K562 (cell line): ENCODE data around the gene CHPF. TPM values are rescaled to one million over a fixed set of nuclear protein-coding genes. Genes with fewer than 3 reads are reported as not detected.

Experiments used
- GABPA ChIP-seq: fragments of 200-800 bp; sonication (Bioruptor generic); conservative IDR thresholded peaks from 2 replicates; pipeline ENCODE4 v1.6.1; 2016; ENCODE audit warnings: low read depth, missing genetic modification characterization, missing compliant biosample characterization
- HDAC2 ChIP-seq: fragments of 450-650 bp; IDR thresholded peaks from 2 replicates; pipeline ENCODE4 v1.6.1; 2016; ENCODE audit warnings: mild to moderate bottlenecking
- MAFF ChIP-seq: IDR thresholded peaks from 2 replicates; pipeline ENCODE4 v1.6.1; 2012; ENCODE audit warnings: low read length, improper control_type of control experiment
- MAFK ChIP-seq: IDR thresholded peaks from 2 replicates; pipeline ENCODE4 v1.6.1; 2011; ENCODE audit warnings: low read length, improper control_type of control experiment
- MBD2 ChIP-seq: sonication (generic); IDR thresholded peaks from 2 replicates; pipeline ENCODE4 v1.6.1; 2016; ENCODE audit warnings: low read depth, borderline replicate concordance
- NCOA6 ChIP-seq: fragments of 450-650 bp; IDR thresholded peaks from 2 replicates; pipeline ENCODE4 v1.6.1; 2017; ENCODE audit warnings: mild to moderate bottlenecking
- NONO ChIP-seq, 2 experiments: fragments of 200-400 bp in 1 of 2; fragments of 450-650 bp in 1 of 2; formaldehyde crosslinking in 1 of 2; IDR thresholded peaks; 2 replicates each; pipeline ENCODE4 v1.6.1; 2017; ENCODE audit warnings: low read depth in 2 of 2, mild to moderate bottlenecking in 2 of 2, moderate library complexity in 2 of 2, low read length in 1 of 2
- OTX1 ChIP-seq: fragments of 450-650 bp; formaldehyde crosslinking; IDR thresholded peaks from 2 replicates; pipeline ENCODE4 v1.4.0; 2022; ENCODE audit warnings: mild to moderate bottlenecking
- PHB ChIP-seq: fragments of 250-450 bp; sonication (Bioruptor Pico); IDR thresholded peaks from 2 replicates; pipeline ENCODE4 v1.5.0; 2021
- POLR2G ChIP-seq: fragments of 200-400 bp; formaldehyde crosslinking; IDR thresholded peaks from 2 replicates; pipeline ENCODE4 v1.6.1; 2017; ENCODE audit warnings: low read depth, mild to moderate bottlenecking, antibody characterized with exemption, low read length, moderate library complexity
- POLR2H ChIP-seq: IDR thresholded peaks from 2 replicates; pipeline ENCODE4 v1.6.1; 2016; ENCODE audit warnings: missing genetic modification characterization, low read depth, mild to moderate bottlenecking, control low read depth, missing compliant biosample characterization, moderate library complexity
- POU5F1 ChIP-seq: fragments of 150-350 bp; IDR thresholded peaks from 2 replicates; pipeline ENCODE4 v1.6.1; 2014; ENCODE audit warnings: borderline replicate concordance, low read length, low read depth, mild to moderate bottlenecking; ENCODE audit not compliant: partially characterized antibody
- PPARD ChIP-seq: fragments of 250-450 bp; sonication (Bioruptor Pico); IDR thresholded peaks from 2 replicates; pipeline ENCODE4 v1.8.0; 2022; ENCODE audit warnings: inconsistent platforms, mild to moderate bottlenecking, moderate library complexity
- SP2 ChIP-seq: IDR thresholded peaks from 2 replicates; pipeline ENCODE4 v1.6.1; 2011; ENCODE audit warnings: mild to moderate bottlenecking, low read depth, low read length, moderate library complexity; ENCODE audit not compliant: poor library complexity, severe bottlenecking; ENCODE audit errors: extremely low read depth
- SRSF1 ChIP-seq: fragments of 200-400 bp; formaldehyde crosslinking; IDR thresholded peaks from 2 replicates; pipeline ENCODE4 v1.6.1; 2017; ENCODE audit warnings: mild to moderate bottlenecking, low read depth, low read length, moderate library complexity
- TRIM24 ChIP-seq, 2 experiments: fragments of 450-650 bp; IDR thresholded peaks; 2 replicates each; pipeline ENCODE4 v1.6.1; 2016
- ZNF232 ChIP-seq: sonication (generic); formaldehyde crosslinking; IDR thresholded peaks from 2 replicates; pipeline ENCODE4 v1.8.0; 2022; ENCODE audit warnings: mild to moderate bottlenecking, missing genetic modification reagents
- ZNF263 ChIP-seq: sonication (generic); formaldehyde crosslinking; IDR thresholded peaks from 2 replicates; pipeline ENCODE4 v1.8.0; 2022; ENCODE audit warnings: mild to moderate bottlenecking, missing genetic modification reagents, borderline replicate concordance
- ZNF518B ChIP-seq: fragments of 250-450 bp; sonication (Bioruptor Pico); IDR thresholded peaks from 2 replicates; pipeline ENCODE4 v1.5.0; 2021; ENCODE audit warnings: mild to moderate bottlenecking, moderate library complexity
- ZNF707 ChIP-seq: fragments of 250-450 bp; sonication (Bioruptor Pico); conservative IDR thresholded peaks from 2 replicates; pipeline ENCODE4 v1.8.0; 2022; ENCODE audit warnings: inconsistent platforms, mild to moderate bottlenecking, moderate library complexity
- ZNF75A ChIP-seq: fragments of 450-650 bp; formaldehyde crosslinking; IDR thresholded peaks from 2 replicates; pipeline ENCODE4 v1.4.0; 2020; ENCODE audit warnings: mild to moderate bottlenecking
- ZZZ3 ChIP-seq: fragments of 450-650 bp; IDR thresholded peaks from 2 replicates; pipeline ENCODE4 v1.6.1; 2016; ENCODE audit warnings: antibody characterized with exemption, mild to moderate bottlenecking, moderate library complexity
- polyA plus RNA-seq, 8 experiments: library from polyadenylated mRNA; depleted of rRNA in 4 of 8; stranded (reverse) in 5 of 8; unstranded in 3 of 8; fragments of >200 nt; fragmentation: Nextera tagmentation in 2 of 8; fragmentation: Illumina TruSeq in 1 of 8; extraction: Ambion mirVana in 2 of 8; extraction: Trizol in 1 of 8; gene quantifications; 2 replicates each; pipeline versions ENCODE4 v1.2.1 to v1.2.3, GENCODE V29; 2011 to 2014; ENCODE audit warnings: inconsistent platforms in 1 of 8, missing spikeins in 1 of 8
- total RNA-seq, 7 experiments: library from RNA; depleted of rRNA in 6 of 7; stranded (reverse); fragments of >200 nt in 6 of 7; fragmentation: Illumina TruSeq in 2 of 7; extraction: Trizol in 2 of 7; gene quantifications; 2 replicates each; pipeline versions ENCODE4 v1.2.1 to v1.2.3, GENCODE V29; 2011 to 2021; ENCODE audit warnings: low replicate concordance in 1 of 7
- TF ChIP-seq, protein P1 (sequence below), 2 experiments: IDR thresholded peaks; 2 replicates each; pipeline ENCODE4 v1.6.1; 2011; ENCODE audit warnings: borderline replicate concordance in 1 of 2, control low read depth in 1 of 2, low read depth in 1 of 2, low read length in 1 of 2, mild to moderate bottlenecking in 1 of 2, mixed read lengths in 1 of 2, moderate library complexity in 1 of 2; ENCODE audit not compliant: insufficient read depth in 1 of 2, insufficient read length in 1 of 2, poor library complexity in 1 of 2, severe bottlenecking in 1 of 2; ENCODE audit errors: extremely low read depth in 1 of 2

The CHPF gene
- total and polyA plus RNA-seq, 9 of the 15 experiments (the other 6 are each of a cell fraction or from before 2014, with no cell fraction given), result 0.15 to 57.2 (median 7.9) TPM

DNA sequence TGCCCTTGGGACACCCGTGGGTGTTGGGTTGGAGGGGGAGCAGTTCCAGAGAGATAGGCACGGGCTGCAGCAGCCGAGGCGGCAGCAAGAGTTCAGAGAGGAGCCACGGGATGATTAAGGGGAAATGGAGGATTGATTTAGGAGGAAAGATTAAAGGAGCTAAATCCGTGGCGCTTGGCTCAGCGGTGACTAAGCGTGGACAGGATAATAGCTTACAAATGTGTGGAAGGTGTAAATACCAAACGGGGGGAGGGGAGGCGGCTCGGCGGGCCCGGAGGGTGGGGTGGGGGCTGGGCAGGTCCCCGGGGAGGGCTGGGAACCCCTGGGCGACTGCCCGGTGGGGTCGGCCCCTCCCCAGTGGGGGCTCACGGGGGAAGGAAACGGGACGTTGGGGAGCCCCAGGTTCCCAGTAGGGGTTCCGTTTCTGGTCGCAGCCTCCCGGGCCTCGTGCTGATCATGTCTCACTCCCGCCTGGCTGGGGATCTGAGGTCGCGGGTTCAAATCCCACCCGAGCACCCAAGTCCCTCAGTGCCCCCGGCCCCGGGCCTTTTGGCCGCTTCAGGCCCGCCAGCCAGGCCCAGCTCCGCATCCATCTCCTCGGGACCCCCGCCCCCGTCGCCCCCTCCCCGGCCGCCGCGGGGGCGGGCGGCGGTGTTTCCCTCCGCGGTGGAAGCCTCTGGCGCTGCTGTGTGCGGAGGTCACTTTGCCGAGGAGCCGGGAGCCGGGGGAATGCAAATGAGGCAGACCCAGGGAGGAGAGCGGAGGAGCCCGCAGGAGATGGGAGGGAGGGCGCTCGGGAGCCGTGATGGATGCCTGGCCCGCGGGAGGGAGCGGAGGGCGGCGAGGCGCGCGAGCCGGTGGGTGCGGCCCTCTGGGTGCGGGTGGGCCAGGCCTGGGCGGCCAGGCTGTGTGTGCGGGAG, 21.2 kb downstream of the CHPF start (continued):
- TF ChIP-seq POLR2H (tag) (no peak), PPARD (CRISPR knock-in tag) (no peak), SP2 (no peak), POU5F1 (no peak), MBD2 (no peak), ZNF75A (no peak), PHB (CRISPR knock-in tag) (no peak), HDAC2 (0 out of 2 replicates have a peak, but pooled peaks have one; percentile 34), MAFF (0 out of 2 replicates have a peak, but pooled peaks have one; percentile 1), NCOA6 (no peak), ZNF518B (CRISPR knock-in tag) (no peak), ZNF707 (CRISPR knock-in tag) (no peak), ZNF263 (CRISPR knock-in tag) (no peak), GABPA (tag) (no peak), TRIM24 (IDR thresholded peaks at IDR 0.05) (no peak), ZZZ3 (no peak), NONO (IDR thresholded peaks at IDR 0.05; ENCODE audit: low read depth in 2 of 2, low read length in 1 of 2) (no peak), MAFK (no peak), SRSF1 (no peak), POLR2G (peak; percentile 81), OTX1 (CRISPR knock-in tag) (no peak), ZNF232 (no peak)
- TF ChIP-seq, protein P1, sequence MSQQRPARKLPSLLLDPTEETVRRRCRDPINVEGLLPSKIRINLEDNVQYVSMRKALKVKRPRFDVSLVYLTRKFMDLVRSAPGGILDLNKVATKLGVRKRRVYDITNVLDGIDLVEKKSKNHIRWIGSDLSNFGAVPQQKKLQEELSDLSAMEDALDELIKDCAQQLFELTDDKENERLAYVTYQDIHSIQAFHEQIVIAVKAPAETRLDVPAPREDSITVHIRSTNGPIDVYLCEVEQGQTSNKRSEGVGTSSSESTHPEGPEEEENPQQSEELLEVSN (IDR thresholded peaks at IDR 0.05; ENCODE audit: borderline replicate concordance in 1 of 2, extremely low read depth in 1 of 2, insufficient read depth in 1 of 2, insufficient read length in 1 of 2, low read depth in 1 of 2, low read length in 1 of 2, poor library complexity in 1 of 2, severe bottlenecking in 1 of 2), result peak; percentile 42 to 86
